ENCODE measurements around the gene CCDC116.

CCDC116 gene

DNA sequence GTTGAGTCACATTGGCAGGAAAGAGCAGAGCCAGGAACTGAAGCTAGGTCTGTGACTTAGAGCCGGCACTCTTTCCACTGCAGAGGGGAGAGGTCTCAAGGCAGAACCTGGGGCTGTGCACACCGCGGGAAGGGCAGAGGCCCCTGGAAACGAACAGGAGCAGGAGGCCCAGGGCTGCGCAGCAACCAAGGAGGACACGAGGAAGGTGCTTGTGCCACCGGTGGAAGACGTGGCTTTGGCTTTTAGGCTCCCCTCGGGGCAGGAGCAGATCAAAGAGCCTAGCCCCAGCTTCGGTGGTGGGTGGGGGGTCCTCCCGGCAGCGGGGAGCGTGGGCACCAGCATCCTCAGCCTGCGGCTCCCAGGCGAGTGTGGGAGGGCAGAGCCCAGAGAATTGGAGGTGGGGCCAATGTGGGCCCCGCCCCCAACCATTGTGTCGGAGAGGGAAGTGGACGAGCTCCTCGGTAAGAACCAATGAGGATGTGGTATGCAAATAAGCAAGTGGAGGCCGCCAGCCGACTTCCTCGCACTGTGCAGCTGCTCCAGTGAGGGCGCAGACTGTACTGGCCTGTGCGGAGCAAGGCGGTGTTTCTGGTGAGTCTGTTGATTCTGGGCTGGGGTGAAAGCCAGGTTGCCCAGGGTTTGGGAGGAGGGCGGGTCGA, at the start of gene CCDC116:
TSS of gene CCDC116 (plus strand) at position 524 of the 659 bp plus-strand sequence. CDS start 422 bp downstream, outside the sequence.
- peaks cover 0 to 10% (median 7%) of the 10 kb centered on the region in 11 experiments; a peak in 15 of 22 replicates for H3K9me3 ChIP-seq (replicated peaks in 1 of 11)
- peaks cover 17 to 32% (median 23%) of the 10 kb centered on the region in 10 experiments for H3K4me1 ChIP-seq
- H3K27ac ChIP-seq = no peak within 1 kb of the TSS
- no peak for TF ChIP-seq Cebpa-rat (IDR thresholded peaks at IDR 0.05)
- peaks cover 9 to 18% (median 17%) of the 10 kb centered on the region in 11 experiments; a peak in 21 of 22 replicates for H3K36me3 ChIP-seq
- peaks cover 12 to 18% (median 16%) of the 10 kb centered on the region in 11 experiments; a peak in 19 of 22 replicates for H4K20me1 ChIP-seq
- H3K4me3 ChIP-seq = no peak within 1 kb of the TSS
- no peak within 1 kb of the TSS for H3K4me2 ChIP-seq
- no peak within 1 kb of the TSS for H3K9ac ChIP-seq
- no peaks in the 10 kb centered on the region for H3K27me3 ChIP-seq

GRCh38 chr22:21582801-21583740, 49.5 kb upstream of the CCDC116 start:
- peak overlapping the region in 6 of 11 experiments; percentile 7 to 40 (median 23); a peak in 6 of 22 replicates for H3K4me2 ChIP-seq
- peaks cover 59 to 74% (median 65%) of the 10 kb centered on the region in 10 experiments for H3K4me1 ChIP-seq
- H3K4me3 ChIP-seq = no peak overlapping the region
- peak overlapping the region in 1 of 11 experiments; percentile 29; a peak in 1 of 22 replicates for H3K27ac ChIP-seq
- H3K9ac ChIP-seq = peak overlapping the region in 3 of 11 experiments; percentile 2 to 13 (median 9); a peak in 2 of 22 replicates
- H3K27me3 ChIP-seq = no peaks in the 10 kb centered on the region
- H3K36me3 ChIP-seq = peaks cover 14 to 92% (median 47%) of the 10 kb centered on the region in 11 experiments; a peak in 20 of 22 replicates
- H4K20me1 ChIP-seq = peaks cover 100% of the 10 kb centered on the region in 11 experiments
- no peaks in the 10 kb centered on the region for H3K9me3 ChIP-seq (replicated peaks in 1 of 11)
- no peak for TF ChIP-seq Cebpa-rat (IDR thresholded peaks at IDR 0.05)

GRCh38 chr22:21585389-21585788, 47.2 kb upstream of the CCDC116 start:
- Histone ChIP-seq H3K9me3 (replicated peaks in 1 of 11) (no peaks in the 10 kb centered on the region), H3K4me1 (peaks cover 58 to 74% (median 67%) of the 10 kb centered on the region in 10 experiments), H3K27me3 (no peaks in the 10 kb centered on the region), H3K9ac (no peak overlapping the region), H3K4me2 (no peak overlapping the region), H3K27ac (no peak overlapping the region), H4K20me1 (peaks cover 100% of the 10 kb centered on the region in 11 experiments), H3K4me3 (no peak overlapping the region), H3K36me3 (peaks cover 14 to 92% (median 52%) of the 10 kb centered on the region in 11 experiments; a peak in 21 of 22 replicates)
- TF ChIP-seq Cebpa-rat (IDR thresholded peaks at IDR 0.05) = no peak

DNA sequence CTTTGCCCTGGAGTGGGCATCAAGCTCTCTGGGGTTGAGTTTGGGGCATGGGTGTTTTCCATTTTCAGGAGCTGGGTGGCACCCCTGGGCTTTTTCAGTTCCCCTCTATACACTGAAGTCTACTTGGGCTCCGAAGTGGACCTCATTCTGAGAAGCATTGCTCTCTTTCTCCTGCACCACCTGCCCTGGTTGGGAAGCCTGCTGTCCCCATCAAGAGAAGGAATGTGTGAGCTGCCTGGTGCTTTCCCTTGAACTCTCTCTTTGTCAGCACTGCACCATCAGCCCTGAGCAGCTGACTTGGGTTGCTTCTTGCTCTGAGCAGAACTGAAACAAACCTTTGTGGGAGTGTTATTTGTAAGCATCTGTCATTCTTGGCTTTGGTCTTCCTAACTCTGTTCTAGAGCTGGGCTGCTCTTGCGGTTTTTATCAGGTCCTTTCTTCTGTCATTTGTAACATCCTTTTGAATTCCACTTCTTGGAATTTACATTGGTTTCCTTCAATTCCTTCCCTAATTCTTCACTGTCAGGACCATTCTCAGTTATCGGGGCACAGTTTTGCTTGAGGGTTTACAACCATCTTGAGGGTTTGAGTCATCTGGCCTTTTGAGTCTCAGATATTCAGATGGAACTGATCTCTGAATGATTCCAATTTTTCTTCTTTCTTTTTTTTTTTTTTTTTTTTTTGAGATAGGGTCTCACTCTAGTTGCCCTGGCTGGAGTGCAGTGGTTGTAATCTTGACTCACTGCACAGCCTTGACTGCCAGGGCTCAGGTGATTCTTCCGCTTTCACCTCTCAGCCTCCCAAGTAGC, 44.6 kb upstream of the CCDC116 start:
- Histone ChIP-seq H3K4me1 (peaks cover 49 to 74% (median 62%) of the 10 kb centered on the region in 10 experiments), H3K9ac (peak overlapping the region in 4 of 11 experiments; percentile 2 to 57 (median 14); a peak in 5 of 22 replicates), H3K27me3 (no peaks in the 10 kb centered on the region), H3K4me3 (no peak overlapping the region), H3K27ac (peak overlapping the region in 4 of 11 experiments; percentile 0 to 26 (median 14); a peak in 7 of 22 replicates), H3K9me3 (replicated peaks in 1 of 11) (no peaks in the 10 kb centered on the region), H3K36me3 (peaks cover 30 to 91% (median 65%) of the 10 kb centered on the region in 11 experiments), H4K20me1 (peaks cover 100% of the 10 kb centered on the region in 11 experiments), H3K4me2 (peak overlapping the region; percentile 38 to 76 (median 57))
- TF ChIP-seq Cebpa-rat (IDR thresholded peaks at IDR 0.05) = no peak

GRCh38 chr22:21589396-21589795, 43.2 kb upstream of the CCDC116 start:
- Histone ChIP-seq H3K36me3 (peaks cover 37 to 92% (median 68%) of the 10 kb centered on the region in 11 experiments), H3K27me3 (no peaks in the 10 kb centered on the region), H3K9me3 (replicated peaks in 1 of 11) (no peaks in the 10 kb centered on the region), H3K9ac (no peak overlapping the region), H3K4me2 (peak overlapping the region; percentile 27 to 76 (median 59); a peak in 18 of 22 replicates), H3K4me3 (no peak overlapping the region), H3K27ac (peak overlapping the region in 1 of 11 experiments; percentile 13; a peak in 1 of 22 replicates), H3K4me1 (peaks cover 45 to 83% (median 61%) of the 10 kb centered on the region in 10 experiments), H4K20me1 (peaks cover 100% of the 10 kb centered on the region in 11 experiments)
- TF ChIP-seq Cebpa-rat (IDR thresholded peaks at IDR 0.05) = no peak

GRCh38 chr22:21590809-21591641, 41.5 kb upstream of the CCDC116 start:
- Histone ChIP-seq H3K4me2 (peak overlapping the region; percentile 30 to 76 (median 53)), H3K4me1 (peaks cover 45 to 71% (median 58%) of the 10 kb centered on the region in 10 experiments), H3K9me3 (replicated peaks in 1 of 11) (no peaks in the 10 kb centered on the region), H3K9ac (peak overlapping the region in 1 of 11 experiments; percentile 3; a peak in 2 of 22 replicates), H3K4me3 (no peak overlapping the region), H4K20me1 (peaks cover 100% of the 10 kb centered on the region in 11 experiments), H3K36me3 (peaks cover 49 to 92% (median 68%) of the 10 kb centered on the region in 11 experiments), H3K27me3 (no peaks in the 10 kb centered on the region), H3K27ac (peak overlapping the region in 4 of 11 experiments; percentile 2 to 16 (median 4); a peak in 1 of 22 replicates)
- TF ChIP-seq Cebpa-rat (IDR thresholded peaks at IDR 0.05) = no peak

- peaks cover 54 to 92% (median 71%) of the 10 kb centered on the region in 11 experiments for H3K36me3 ChIP-seq
- peak overlapping the region in 1 of 11 experiments; percentile 3; a peak in 1 of 22 replicates for H3K9ac ChIP-seq
These were observed 40.9 kb upstream of the CCDC116 start for GRCh38 chr22:21591695-21592094.

More at GRCh38 chr22:21591695-21592094, 40.9 kb upstream of the CCDC116 start:
- Histone ChIP-seq H3K9me3 (replicated peaks in 1 of 11) (no peaks in the 10 kb centered on the region), H3K4me3 (no peak overlapping the region), H3K27me3 (no peaks in the 10 kb centered on the region), H4K20me1 (peaks cover 100% of the 10 kb centered on the region in 11 experiments), H3K4me2 (peak overlapping the region in 8 of 11 experiments; percentile 30 to 76 (median 60); a peak in 15 of 22 replicates), H3K27ac (0 out of 22 replicates have a peak overlapping the region, but pooled peaks of 1 of the 11 experiments have one; percentile 3), H3K4me1 (peaks cover 45 to 71% (median 52%) of the 10 kb centered on the region in 10 experiments)
- no peak for TF ChIP-seq Cebpa-rat (IDR thresholded peaks at IDR 0.05)
